SK-N-SH (cell line): ENCODE results near the gene MSTO1. TPM values are rescaled to one million over a fixed set of nuclear protein-coding genes. Genes with fewer than 3 reads are reported as not detected.

Experiments used
- CTCF ChIA-PET: fragments of 300-600, 350-600 bp; formaldehyde crosslinking; extraction: SDS; loops from one replicate; lab custom pipeline; 2021; lab: Yijun Ruan, JAX
- POLR2A ChIA-PET: fragments of 350-600 bp; sonication (Branson Sonifier 250); formaldehyde crosslinking; extraction: SDS; loops from one replicate; lab custom pipeline; 2020; ENCODE audit warnings: antibody characterized with exemption, inconsistent platforms; lab: Yijun Ruan, JAX
- DNase-seq: peaks from one replicate; pipeline ENCODE4 v3.0.0; 2012
- H2AFZ ChIP-seq: fragments of 200-600 bp; sonication (generic); 2 replicates; pipeline ENCODE4 v1.8.1; 2016; ENCODE audit warnings: antibody characterized with exemption, mild to moderate bottlenecking, low read depth
- H3F3A ChIP-seq: fragments of 200-600 bp; sonication (generic); replicated peaks from 2 replicates; pipeline ENCODE3; 2016; ENCODE audit warnings: antibody characterized with exemption, mild to moderate bottlenecking; ENCODE audit not compliant: insufficient read depth
- H3K27ac ChIP-seq, 2 experiments: fragments of 200-500 bp in 1 of 2; fragments of 200-600 bp in 1 of 2; sonication (Bioruptor generic) in 1 of 2; sonication (generic), shearing (Covaris generic) in 1 of 2; 2 replicates each; pipeline versions ENCODE4 v1.5.1 to v1.6.1; 2014 to 2016; ENCODE audit warnings: low read depth in 2 of 2, inconsistent platforms in 1 of 2, low read length in 1 of 2, mild to moderate bottlenecking in 1 of 2, mixed read lengths in 1 of 2
- H3K27me3 ChIP-seq: fragments of 200-600 bp; sonication (generic), shearing (Covaris generic); 2 replicates; pipeline ENCODE4 v1.6.1; 2016; ENCODE audit warnings: mixed run types; ENCODE audit not compliant: insufficient read depth
- H3K36me3 ChIP-seq, 2 experiments: fragments of 200-500 bp in 1 of 2; fragments of 200-600 bp in 1 of 2; sonication (Bioruptor generic) in 1 of 2; sonication (generic) in 1 of 2; replicated peaks in 1 of 2; 2 replicates each; pipeline versions ENCODE3 to v1.5.1; 2014 to 2016; ENCODE audit warnings: low read length in 1 of 2, mild to moderate bottlenecking in 1 of 2; ENCODE audit not compliant: insufficient read depth in 2 of 2, control insufficient read depth in 1 of 2
- H3K4me1 ChIP-seq, 2 experiments: fragments of 200-500 bp in 1 of 2; fragments of 200-600 bp in 1 of 2; sonication (Bioruptor generic) in 1 of 2; sonication (generic), shearing (Covaris generic) in 1 of 2; 2 replicates each; pipeline versions ENCODE4 v1.5.1 to v1.6.1; 2014 to 2016; ENCODE audit warnings: low read depth in 1 of 2, low read length in 1 of 2, mixed run types in 1 of 2; ENCODE audit not compliant: insufficient read depth in 2 of 2, control insufficient read depth in 1 of 2
- H3K4me2 ChIP-seq: fragments of 200-600 bp; sonication (generic), shearing (Covaris generic); 2 replicates; pipeline ENCODE4 v1.6.1; 2017; ENCODE audit warnings: mixed run types
- H3K4me3 ChIP-seq, 2 experiments: fragments of 200-500 bp in 1 of 2; fragments of 200-600 bp in 1 of 2; sonication (Bioruptor generic) in 1 of 2; sonication (generic), shearing (Covaris generic) in 1 of 2; 2 replicates each; pipeline versions ENCODE4 v1.5.1 to v1.8.1; 2014 to 2016; ENCODE audit warnings: low read depth in 2 of 2, inconsistent platforms in 1 of 2, low read length in 1 of 2, mild to moderate bottlenecking in 1 of 2, mixed read lengths in 1 of 2, moderate library complexity in 1 of 2
- H3K79me2 ChIP-seq: fragments of 200-600 bp; sonication (generic); 2 replicates; pipeline ENCODE4 v1.8.1; 2017; ENCODE audit warnings: mild to moderate bottlenecking; ENCODE audit not compliant: insufficient read depth
- H3K9ac ChIP-seq: fragments of 200-600 bp; sonication (generic); 2 replicates; pipeline ENCODE4 v1.6.1; 2017; ENCODE audit warnings: mixed run types
- H3K9me2 ChIP-seq: fragments of 200-600 bp; sonication (generic); 2 replicates; pipeline ENCODE4 v1.6.1; 2017; ENCODE audit warnings: mixed run types
- H3K9me3 ChIP-seq: fragments of 200-600 bp; sonication (generic); 2 replicates; pipeline ENCODE4 v1.6.1; 2017; ENCODE audit warnings: mixed run types, mild to moderate bottlenecking, moderate library complexity
- H4K20me1 ChIP-seq: fragments of 200-600 bp; sonication (generic); 2 replicates; pipeline ENCODE4 v1.6.1; 2017; ENCODE audit warnings: mild to moderate bottlenecking, mixed run types; ENCODE audit not compliant: insufficient read depth
- CHD2 ChIP-seq: fragments of 150-350 bp; IDR thresholded peaks from 2 replicates; pipeline ENCODE4 v1.6.1; 2018; ENCODE audit warnings: low read length; ENCODE audit not compliant: partially characterized antibody
- EP300 ChIP-seq, 2 experiments: IDR thresholded peaks; 2 replicates each; pipeline versions ENCODE4 v1.4.0 to v1.6.1; 2012; ENCODE audit warnings: borderline replicate concordance in 1 of 2, low read depth in 1 of 2, low read length in 1 of 2
- FOXJ3 ChIP-seq: sonication (generic); formaldehyde crosslinking; IDR thresholded peaks from 2 replicates; pipeline ENCODE4 v1.5.1; 2020; ENCODE audit warnings: mild to moderate bottlenecking, missing genetic modification reagents
- FOXM1 ChIP-seq: IDR thresholded peaks from 2 replicates; pipeline ENCODE4 v1.4.0; 2012; ENCODE audit warnings: low read depth, mild to moderate bottlenecking
- GABPA ChIP-seq: IDR thresholded peaks from 2 replicates; pipeline ENCODE4 v1.4.0; 2012; ENCODE audit warnings: low read depth, mild to moderate bottlenecking
- MXI1 ChIP-seq: IDR thresholded peaks from 2 replicates; pipeline ENCODE4 v1.6.1; 2012; ENCODE audit warnings: mild to moderate bottlenecking, low read depth, low read length, improper control_type of control experiment
- NFIC ChIP-seq: IDR thresholded peaks from 2 replicates; pipeline ENCODE4 v1.4.0; 2012; ENCODE audit warnings: borderline replicate concordance
- NRF1 ChIP-seq: IDR thresholded peaks from 2 replicates; pipeline ENCODE4 v1.6.1; 2012; ENCODE audit warnings: low read depth, mild to moderate bottlenecking, low read length
- SMC3 ChIP-seq: IDR thresholded peaks from 2 replicates; pipeline ENCODE4 v1.6.1; 2012; ENCODE audit warnings: low read depth, low read length, improper control_type of control experiment
- TAF1 ChIP-seq: IDR thresholded peaks from 2 replicates; pipeline ENCODE4 v1.6.1; 2012; ENCODE audit warnings: low read depth, mild to moderate bottlenecking, low read length, moderate library complexity, borderline replicate concordance
- TCF12 ChIP-seq: IDR thresholded peaks from 2 replicates; pipeline ENCODE4 v1.4.0; 2012
- whole genome bisulfite sequencing: methylation state at CpG from one replicate; pipeline ENCODE4 v1.1.6; 2017; ENCODE audit warnings: low lambda C conversion rate; 5-methylcytosine and 5-hydroxymethylcytosine counted together
- polyA plus RNA-seq, 3 experiments: library from polyadenylated mRNA; depleted of rRNA; stranded (reverse); fragments of >200 nt; gene quantifications; 2 replicates each; pipeline ENCODE4 v1.2.3, GENCODE V29; 2012
- TF ChIP-seq, protein P1 (sequence below): fragments of 200-600 bp; sonication (generic); IDR thresholded peaks from 2 replicates; pipeline ENCODE4 v1.6.1; 2017; ENCODE audit warnings: antibody characterized with exemption, mild to moderate bottlenecking, moderate library complexity
- TF ChIP-seq, protein P2 (sequence below): IDR thresholded peaks from 2 replicates; pipeline ENCODE4 v1.6.1; 2012; ENCODE audit warnings: mild to moderate bottlenecking, low read depth, low read length, moderate library complexity
- TF ChIP-seq, protein P3 (sequence below): IDR thresholded peaks from 2 replicates; pipeline ENCODE4; 2012
- TF ChIP-seq, protein P4 (sequence below): IDR thresholded peaks from 2 replicates; pipeline ENCODE4 v1.4.0; 2012; ENCODE audit warnings: low read depth, borderline replicate concordance

The MSTO1 gene
- polyA plus RNA-seq, 1 of the 3 experiments (the other 2 are of a cell fraction), result 22.4 TPM

DNA sequence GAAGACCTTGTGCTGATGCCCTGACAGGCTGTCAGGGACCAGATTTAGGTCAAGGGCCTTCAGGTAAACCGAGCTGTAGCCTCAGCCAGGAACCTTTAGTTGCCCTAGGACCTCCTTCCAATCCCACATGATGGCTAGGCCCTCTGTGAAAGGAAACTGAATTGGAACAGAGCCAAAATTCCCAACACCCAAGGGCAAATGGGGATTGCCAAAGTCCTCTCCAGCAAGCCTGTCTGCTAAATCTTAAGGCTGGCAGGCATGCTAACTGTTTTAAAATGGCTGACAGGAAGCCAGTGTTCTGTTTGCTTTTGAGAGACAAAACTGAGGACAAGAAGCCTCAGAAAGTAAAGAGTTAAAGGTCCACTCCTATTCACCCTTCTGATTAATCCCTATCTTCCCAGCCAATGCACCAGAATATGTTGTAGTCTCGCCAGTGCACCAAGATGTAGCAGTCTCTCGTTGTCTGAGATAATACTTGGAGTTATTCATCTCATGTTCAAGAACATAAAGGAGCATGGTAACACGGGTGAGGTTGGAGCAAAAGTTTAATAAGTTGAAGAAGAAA, 35.1 kb downstream of the MSTO1 start:
- Histone ChIP-seq H3K4me2 (no peak overlapping the region), H3K79me2 (peaks cover 15% of the 10 kb centered on the region), H4K20me1 (no peaks in the 10 kb centered on the region), H3K9ac (no peak overlapping the region), H3K4me3 (no peak overlapping the region), H3K27ac (no peak overlapping the region), H3K4me1 (no peaks in the 10 kb centered on the region; a peak in 2 of 4 replicates), H3K9me3 (no peaks in the 10 kb centered on the region; the same call in 1 of the 2 replicates), H3F3A (peaks cover 12% of the 10 kb centered on the region), H3K9me2 (no peaks in the 10 kb centered on the region), H3K27me3 (no peaks in the 10 kb centered on the region), H2AFZ (no peak overlapping the region), H3K36me3 (peaks cover 0 to 22% of the 10 kb centered on the region in 2 experiments)
- no peak for DNase-seq
- POLR2A ChIA-PET, result no interaction called here
- 93% methylated on average over 4 of the region's 4 CpGs for WGBS
- no peak for TF ChIP-seq FOXJ3 (CRISPR knock-in tag)
- TF ChIP-seq, protein P1, sequence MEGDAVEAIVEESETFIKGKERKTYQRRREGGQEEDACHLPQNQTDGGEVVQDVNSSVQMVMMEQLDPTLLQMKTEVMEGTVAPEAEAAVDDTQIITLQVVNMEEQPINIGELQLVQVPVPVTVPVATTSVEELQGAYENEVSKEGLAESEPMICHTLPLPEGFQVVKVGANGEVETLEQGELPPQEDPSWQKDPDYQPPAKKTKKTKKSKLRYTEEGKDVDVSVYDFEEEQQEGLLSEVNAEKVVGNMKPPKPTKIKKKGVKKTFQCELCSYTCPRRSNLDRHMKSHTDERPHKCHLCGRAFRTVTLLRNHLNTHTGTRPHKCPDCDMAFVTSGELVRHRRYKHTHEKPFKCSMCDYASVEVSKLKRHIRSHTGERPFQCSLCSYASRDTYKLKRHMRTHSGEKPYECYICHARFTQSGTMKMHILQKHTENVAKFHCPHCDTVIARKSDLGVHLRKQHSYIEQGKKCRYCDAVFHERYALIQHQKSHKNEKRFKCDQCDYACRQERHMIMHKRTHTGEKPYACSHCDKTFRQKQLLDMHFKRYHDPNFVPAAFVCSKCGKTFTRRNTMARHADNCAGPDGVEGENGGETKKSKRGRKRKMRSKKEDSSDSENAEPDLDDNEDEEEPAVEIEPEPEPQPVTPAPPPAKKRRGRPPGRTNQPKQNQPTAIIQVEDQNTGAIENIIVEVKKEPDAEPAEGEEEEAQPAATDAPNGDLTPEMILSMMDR, result no peak
- TF ChIP-seq CHD2, result no peak
- TF ChIP-seq MXI1, result no peak
- TF ChIP-seq, protein P2, sequence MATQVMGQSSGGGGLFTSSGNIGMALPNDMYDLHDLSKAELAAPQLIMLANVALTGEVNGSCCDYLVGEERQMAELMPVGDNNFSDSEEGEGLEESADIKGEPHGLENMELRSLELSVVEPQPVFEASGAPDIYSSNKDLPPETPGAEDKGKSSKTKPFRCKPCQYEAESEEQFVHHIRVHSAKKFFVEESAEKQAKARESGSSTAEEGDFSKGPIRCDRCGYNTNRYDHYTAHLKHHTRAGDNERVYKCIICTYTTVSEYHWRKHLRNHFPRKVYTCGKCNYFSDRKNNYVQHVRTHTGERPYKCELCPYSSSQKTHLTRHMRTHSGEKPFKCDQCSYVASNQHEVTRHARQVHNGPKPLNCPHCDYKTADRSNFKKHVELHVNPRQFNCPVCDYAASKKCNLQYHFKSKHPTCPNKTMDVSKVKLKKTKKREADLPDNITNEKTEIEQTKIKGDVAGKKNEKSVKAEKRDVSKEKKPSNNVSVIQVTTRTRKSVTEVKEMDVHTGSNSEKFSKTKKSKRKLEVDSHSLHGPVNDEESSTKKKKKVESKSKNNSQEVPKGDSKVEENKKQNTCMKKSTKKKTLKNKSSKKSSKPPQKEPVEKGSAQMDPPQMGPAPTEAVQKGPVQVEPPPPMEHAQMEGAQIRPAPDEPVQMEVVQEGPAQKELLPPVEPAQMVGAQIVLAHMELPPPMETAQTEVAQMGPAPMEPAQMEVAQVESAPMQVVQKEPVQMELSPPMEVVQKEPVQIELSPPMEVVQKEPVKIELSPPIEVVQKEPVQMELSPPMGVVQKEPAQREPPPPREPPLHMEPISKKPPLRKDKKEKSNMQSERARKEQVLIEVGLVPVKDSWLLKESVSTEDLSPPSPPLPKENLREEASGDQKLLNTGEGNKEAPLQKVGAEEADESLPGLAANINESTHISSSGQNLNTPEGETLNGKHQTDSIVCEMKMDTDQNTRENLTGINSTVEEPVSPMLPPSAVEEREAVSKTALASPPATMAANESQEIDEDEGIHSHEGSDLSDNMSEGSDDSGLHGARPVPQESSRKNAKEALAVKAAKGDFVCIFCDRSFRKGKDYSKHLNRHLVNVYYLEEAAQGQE, result no peak
- TF ChIP-seq TCF12, result no peak
- no peak for TF ChIP-seq TAF1
- TF ChIP-seq, protein P3, sequence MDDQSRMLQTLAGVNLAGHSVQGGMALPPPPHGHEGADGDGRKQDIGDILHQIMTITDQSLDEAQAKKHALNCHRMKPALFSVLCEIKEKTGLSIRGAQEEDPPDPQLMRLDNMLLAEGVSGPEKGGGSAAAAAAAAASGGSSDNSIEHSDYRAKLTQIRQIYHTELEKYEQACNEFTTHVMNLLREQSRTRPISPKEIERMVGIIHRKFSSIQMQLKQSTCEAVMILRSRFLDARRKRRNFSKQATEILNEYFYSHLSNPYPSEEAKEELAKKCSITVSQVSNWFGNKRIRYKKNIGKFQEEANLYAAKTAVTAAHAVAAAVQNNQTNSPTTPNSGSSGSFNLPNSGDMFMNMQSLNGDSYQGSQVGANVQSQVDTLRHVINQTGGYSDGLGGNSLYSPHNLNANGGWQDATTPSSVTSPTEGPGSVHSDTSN, result no peak
- no peak for TF ChIP-seq FOXM1
- no peak for TF ChIP-seq GABPA
- TF ChIP-seq, protein P4, sequence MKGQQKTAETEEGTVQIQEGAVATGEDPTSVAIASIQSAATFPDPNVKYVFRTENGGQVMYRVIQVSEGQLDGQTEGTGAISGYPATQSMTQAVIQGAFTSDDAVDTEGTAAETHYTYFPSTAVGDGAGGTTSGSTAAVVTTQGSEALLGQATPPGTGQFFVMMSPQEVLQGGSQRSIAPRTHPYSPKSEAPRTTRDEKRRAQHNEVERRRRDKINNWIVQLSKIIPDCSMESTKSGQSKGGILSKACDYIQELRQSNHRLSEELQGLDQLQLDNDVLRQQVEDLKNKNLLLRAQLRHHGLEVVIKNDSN, result no peak
- no peak for TF ChIP-seq NFIC
- no peak for TF ChIP-seq SMC3
- TF ChIP-seq EP300 (IDR thresholded peaks at IDR 0.05; ENCODE audit: borderline replicate concordance in 1 of 2, low read depth in 1 of 2, low read length in 1 of 2), result no peak
- no peak for TF ChIP-seq NRF1
- CTCF ChIA-PET, result interaction anchor here (0.7 kb wide), 1 partner anchor 14 kb away, joined by 3 read pairs; no protein-coding TSS in a partner anchor
